SK-MEL-5 (cell line): ENCODE results near the gene COMMD1. TPM values are rescaled to one million over a fixed set of nuclear protein-coding genes. Genes with fewer than 3 reads are reported as not detected.
"Not testable (repeated sequence)": the region's sequence is repeated elsewhere in the genome, so short reads cannot be mapped to it uniquely, and the experiment has no call there.

ENCODE experiments used
- DNase-seq: peaks from one replicate; pipeline ENCODE4 v3.0.0-alpha.2; 2016; ENCODE audit warnings: low read depth, low spot score
- in situ Hi-C: cut with HindIII; loops from 2 replicates; pipeline ENCODE4 v1.10.0; 2016; ENCODE audit warnings: low sequenced_read_pairs, high pct_unique_total_duplicates, low pct_unique_long_range_greater_than_20kb
- total RNA-seq: library from RNA; depleted of rRNA; stranded (reverse); fragments of >200 nt; shearing (Covaris generic); gene quantifications from 2 replicates; pipeline ENCODE4 v1.2.3, GENCODE V29; 2014

Gene COMMD1
- total RNA-seq, 1 experiment from 2014 or later, result 51.2 TPM

DNA sequence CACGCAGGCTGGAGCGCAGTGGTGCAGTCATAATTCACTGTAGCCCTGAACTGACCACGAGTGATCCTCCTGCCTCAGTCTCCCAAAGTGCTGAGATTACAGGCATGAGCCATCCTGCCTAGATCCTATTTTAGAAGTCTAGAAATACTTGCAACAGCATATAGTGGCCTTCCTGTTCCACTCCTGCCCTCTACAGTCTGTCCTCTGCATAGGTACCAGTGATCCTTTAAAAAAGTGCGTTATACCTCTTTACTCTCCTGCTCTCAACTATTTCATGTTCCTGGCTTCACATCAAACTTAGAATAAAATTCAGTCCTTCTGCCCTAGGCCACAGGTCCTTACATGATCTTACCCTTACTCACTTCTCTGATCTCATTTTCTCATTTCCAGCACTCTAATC is 6.0 kb downstream of the COMMD1 start:
- peak; percentile 59 for DNase-seq
- in situ Hi-C loops, result no loop called here

DNA sequence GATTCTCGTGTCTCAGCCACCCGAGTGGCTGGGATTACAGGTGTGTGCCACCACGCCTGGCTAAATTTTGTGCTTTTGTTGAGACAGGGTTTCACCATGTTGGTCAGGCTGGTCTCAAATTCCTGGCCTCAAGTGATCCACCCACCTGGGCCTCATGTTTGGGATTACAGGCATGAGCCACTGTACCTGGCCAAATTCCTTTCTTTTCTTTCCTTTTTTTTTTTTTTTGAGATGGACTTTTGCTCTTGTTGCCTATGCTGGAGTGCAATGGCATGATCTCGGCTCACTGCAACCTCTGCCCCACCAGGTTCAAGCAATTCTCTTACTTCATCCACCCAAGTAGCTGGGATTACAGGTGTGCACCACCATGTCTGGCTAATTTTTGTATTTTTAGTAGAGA is 9.3 kb downstream of the COMMD1 start:
- in situ Hi-C loops, DNase-seq: not testable (repeated sequence)

GRCh38 chr2:61920548-61920947 is 15.1 kb downstream of the COMMD1 start:
- no peak for DNase-seq
- in situ Hi-C loops, result no loop called here

GRCh38 chr2:61922714-61923113 is 17.2 kb downstream of the COMMD1 start:
- DNase-seq, result no peak
- in situ Hi-C loops, result no loop called here

DNA sequence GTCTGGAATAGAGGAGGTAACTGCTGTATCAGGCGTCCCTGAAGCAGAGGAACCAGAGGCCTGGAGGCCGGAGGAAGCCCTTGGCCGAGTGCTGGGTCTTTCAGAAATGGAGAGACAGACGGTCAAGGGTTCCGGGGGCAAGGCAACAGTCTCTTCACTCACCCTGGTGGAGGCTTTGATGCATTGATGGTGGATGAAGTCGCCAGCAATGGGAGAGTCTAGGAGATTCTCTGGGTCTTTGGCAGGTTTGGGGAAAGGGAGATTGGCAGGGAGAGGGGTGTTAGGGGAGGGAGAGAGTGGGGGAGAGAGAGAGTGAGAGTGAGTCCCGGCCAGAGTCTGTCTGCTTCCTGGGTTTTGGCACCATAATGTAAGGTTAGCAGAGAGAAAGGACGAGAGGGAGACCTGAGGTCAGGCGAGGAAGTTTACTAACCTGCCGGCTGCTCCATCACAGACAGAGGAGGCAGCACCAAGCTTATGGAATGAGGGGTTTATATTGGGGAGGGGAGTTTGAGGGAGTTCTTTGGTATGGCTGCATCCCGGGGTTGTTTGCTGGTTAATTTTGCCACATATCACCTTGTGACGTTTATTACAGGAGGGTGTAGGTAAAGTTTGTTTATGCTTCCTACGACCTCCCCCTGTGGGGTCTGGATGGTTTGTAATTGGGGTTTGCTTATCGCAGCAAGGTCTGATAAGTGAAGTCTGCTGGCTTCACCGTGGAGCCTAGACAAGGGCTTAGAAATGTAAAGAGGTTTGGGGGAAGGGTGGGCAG is 19.6 kb downstream of the COMMD1 start:
- in situ Hi-C loops, result no loop called here
- DNase-seq, result no peak

DNA sequence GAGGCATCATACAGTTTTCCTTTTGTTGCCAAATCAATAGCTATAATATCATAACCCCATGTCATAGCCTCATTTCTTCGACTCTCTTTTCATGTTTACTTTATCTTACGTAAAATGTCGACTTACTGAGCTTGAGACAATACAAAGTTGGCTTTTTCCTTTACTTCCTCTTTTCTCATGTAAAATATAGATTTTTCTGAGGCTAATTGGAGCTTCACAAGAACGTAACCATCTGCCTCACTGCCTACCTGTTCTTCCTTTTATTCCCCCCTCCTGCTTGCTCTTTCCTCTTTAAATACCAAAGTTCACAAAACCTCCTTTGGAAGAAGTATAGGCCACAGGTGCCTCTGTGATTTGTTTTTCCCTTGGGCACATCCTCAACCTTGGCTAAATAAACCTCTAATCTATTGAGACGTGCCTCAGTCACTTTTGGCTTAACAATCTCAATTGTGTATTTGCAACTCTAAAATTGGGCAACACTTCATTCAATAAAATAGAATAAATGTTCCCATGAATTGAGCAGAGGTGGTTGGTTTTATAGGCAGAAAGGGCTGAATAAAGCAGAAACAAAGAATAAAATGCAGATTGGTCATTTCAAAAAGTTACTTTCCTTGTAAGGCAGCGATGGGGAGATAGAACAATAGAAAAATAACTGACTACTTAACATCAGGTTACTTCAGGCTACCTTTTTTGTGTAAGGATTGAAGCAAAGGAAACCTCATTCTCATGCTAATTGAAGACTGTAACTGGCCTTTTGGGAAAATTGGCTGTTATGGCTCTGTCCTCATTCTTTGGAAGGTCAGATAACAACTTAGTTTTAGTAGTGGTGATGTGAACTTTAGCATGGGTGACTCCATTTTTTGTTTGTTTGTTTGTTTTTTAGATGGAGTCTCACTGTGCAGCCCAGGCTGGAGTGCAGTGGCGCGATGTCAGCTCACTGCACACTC is 21.3 kb downstream of the COMMD1 start:
- in situ Hi-C loops, result no loop called here
- DNase-seq, result no peak

GRCh38 chr2:61928826-61929461 is 23.5 kb downstream of the COMMD1 start:
- no peak for DNase-seq
- in situ Hi-C loops, result no loop called here

- DNase-seq, result no peak
- in situ Hi-C loops, result no loop called here
Measured at GRCh38 chr2:61937098-61937497, 31.6 kb downstream of the COMMD1 start.

- in situ Hi-C loops, result no loop called here
- DNase-seq, result no peak
Measured at GRCh38 chr2:61937886-61938285, 32.4 kb downstream of the COMMD1 start.

- no peak for DNase-seq
- in situ Hi-C loops, result no loop called here
Measured at GRCh38 chr2:61938511-61938910, 33.0 kb downstream of the COMMD1 start.

- no peak for DNase-seq
- in situ Hi-C loops, result no loop called here
Measured at GRCh38 chr2:61943251-61943650, 37.8 kb downstream of the COMMD1 start.

- in situ Hi-C loops, result no loop called here
- DNase-seq, result no peak
Measured at GRCh38 chr2:61946666-61947065, 41.2 kb downstream of the COMMD1 start.

DNA sequence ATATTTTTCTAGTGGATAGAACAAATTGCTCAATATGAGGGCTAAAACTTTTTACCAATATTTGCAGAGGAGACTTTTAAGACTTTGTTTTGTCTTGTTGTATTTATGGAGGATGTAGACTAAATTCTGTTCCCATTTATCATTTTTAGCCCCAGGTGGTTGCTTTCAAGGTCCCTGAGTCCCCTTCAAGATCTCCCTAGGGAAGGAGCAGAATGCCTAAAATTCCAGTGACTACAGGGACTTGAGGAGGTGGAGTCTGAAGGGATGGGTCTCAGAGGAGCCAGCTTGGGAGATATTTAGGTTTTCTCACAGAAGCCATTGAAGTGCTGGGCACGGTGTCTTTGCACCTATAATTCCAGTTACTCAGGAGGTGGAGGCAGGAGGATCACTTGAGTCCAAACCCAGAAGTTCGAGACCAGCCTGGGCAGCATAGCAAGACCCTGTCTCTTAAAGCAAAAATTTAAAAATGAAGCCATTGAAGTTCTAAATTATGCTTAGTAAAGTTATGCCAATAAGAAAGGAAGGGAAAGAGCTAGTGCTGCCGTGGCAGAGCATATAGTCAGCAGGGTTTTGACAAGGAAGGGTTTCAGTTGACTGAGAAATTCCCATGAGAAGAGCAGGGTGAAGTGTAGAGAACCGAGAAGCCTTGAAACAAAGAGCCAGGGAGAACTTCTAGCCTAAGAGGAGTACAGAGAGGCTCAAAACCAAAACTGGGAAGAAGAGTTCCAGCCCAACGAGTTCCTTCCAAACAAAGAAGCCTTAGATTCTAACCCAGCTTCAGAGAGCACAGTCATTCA is 43.4 kb downstream of the COMMD1 start:
- peak; percentile 96 for DNase-seq
- in situ Hi-C loops, result no loop called here

- no peak for DNase-seq
- in situ Hi-C loops, result no loop called here
Measured at GRCh38 chr2:61949458-61949713, 43.9 kb downstream of the COMMD1 start.

- DNase-seq, result peak; percentile 56
- in situ Hi-C loops, result no loop called here
Measured at GRCh38 chr2:61949714-61950560, 44.5 kb downstream of the COMMD1 start.

- DNase-seq, result peak; percentile 62
- in situ Hi-C loops, result no loop called here
Measured at GRCh38 chr2:61950571-61951315, 45.3 kb downstream of the COMMD1 start.
